Activated CD4-positive, alpha-beta T cell treated with anti-CD3 and anti-CD28 coated beads, Interleukin-10, Interleukin-2, amounts not matched to agents 100 ng/mL and 50 ng/mL, durations not matched to agents 16 hours and 8 hours (primary cell): ENCODE data around the gene CFAP141.
"Not testable (repeated sequence)": the region's sequence is repeated elsewhere in the genome, so short reads cannot be mapped to it uniquely, and the experiment has no call there.

Experiments
- DNase-seq: peaks from one replicate; pipeline ENCODE4 v3.0.0-alpha.2; 2020

CFAP141 gene

DNA sequence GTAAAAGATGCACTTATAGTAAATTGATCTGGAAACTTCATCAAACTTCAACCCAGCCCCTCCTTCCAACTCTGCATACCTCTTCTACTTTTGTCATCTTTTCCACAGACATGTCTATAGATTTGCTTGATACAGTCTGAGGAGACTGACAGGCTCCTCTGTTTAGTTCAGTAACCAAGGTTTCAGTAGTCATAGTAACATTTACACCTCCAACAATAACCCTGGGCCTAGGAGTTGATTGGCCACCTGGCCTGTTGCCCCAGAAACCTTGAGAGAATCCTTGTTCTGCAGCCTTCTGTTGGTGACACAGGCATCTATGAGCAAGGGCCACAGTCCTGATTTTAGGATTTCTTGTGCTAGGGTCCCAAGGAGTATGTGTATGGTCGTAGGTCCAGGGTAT, at the start of gene CFAP141:
Gene CFAP141, minus strand, starts transcription at position 138 of the 400 bp plus-strand sequence. Its CDS starts 26 bp downstream, at position 112.
- peak; percentile 45 for DNase-seq

DNA sequence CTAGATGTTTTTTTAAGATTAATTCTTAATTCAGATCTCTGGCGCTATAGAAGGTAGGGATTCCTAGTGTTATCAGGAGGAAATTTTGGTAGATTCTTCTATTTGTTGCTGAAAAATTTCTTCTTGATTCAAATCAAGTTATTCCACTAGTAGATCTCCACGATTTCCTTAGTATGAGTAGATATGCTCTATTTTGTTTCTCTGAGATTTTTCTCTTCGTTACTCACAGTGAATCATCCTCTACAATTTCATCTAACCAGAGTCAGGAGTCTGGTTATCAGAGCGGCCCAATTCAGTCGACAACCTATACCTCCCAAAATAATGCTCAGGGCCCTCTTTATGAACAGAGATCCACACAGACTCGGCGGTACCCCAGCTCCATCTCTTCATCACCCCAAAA, 47.5 kb upstream of the CFAP141 start:
- DNase-seq, result no peak

DNA sequence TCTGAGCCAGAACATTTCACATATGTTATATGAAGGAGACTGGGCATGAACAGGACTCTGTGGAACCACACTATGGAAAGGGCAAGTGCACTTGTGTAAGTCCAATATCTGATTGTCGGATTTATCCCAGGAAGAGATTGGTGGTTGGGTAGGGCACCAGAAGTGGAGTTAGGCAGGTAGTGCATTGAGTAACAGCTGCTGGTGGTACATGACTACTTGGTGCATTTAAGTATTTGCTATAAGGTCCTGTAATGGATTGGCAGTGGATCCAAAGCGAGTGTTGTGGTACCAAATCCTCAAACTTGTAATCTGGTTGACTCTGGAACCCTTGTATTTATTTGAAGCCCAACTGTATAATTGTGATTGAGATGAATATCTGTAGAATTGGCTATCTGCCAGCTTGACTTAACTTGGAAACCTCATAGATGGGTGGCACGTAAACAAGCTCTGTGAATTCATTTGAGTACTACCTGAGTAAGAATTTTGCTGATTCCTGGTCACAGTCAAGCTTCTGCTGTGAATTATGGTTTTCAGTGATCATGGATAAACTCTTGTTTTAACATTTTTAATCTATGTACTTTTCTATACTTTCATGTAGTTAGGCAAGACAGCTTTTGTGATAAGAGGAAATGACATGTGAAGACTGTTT, 35.7 kb upstream of the CFAP141 start:
- no peak for DNase-seq

DNA sequence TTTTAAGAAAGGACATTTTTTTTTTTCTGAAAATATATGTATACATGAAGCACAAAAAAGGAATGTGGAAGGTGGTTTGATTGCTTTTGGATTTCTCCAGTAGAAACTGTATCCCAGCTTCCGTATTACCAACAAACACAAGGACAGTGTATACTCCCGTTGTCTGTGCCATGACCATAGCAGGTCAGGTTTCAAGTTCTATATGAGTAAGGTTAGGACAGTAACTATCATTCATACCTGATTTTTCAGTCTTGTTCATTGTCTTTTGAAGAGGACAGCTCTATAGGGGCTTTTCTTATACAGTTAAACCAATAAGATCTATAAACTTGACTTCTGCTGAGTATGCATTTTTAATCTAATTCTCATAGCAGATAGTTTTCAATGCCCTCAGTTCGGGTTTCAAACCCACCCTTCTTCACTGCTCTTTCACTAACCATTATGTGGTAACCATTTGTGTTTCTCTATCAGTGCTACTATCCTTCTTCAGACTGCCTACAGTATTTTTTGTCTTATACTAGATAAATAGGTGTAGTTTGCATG, 34.2 kb upstream of the CFAP141 start:
- DNase-seq, result no peak

DNA sequence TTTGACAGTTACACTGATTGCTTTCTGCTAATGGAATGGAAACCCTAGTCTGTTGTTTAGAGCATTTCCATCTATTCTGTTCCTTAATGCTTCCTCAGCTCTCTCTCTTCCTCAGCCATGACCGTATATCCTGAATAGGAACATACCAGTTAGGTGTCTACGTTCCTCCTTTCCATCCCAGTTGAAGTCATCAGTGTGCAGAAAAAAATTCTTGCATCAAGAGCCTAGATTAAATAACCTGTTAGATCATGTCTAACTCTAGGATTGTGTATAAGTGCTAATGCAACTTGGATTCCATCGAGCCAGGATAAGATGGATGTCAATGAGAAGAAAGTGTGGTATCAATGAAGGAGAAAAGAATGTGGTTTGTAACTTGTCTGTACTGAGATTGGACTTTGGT, 33.4 kb upstream of the CFAP141 start:
- no peak for DNase-seq

DNA sequence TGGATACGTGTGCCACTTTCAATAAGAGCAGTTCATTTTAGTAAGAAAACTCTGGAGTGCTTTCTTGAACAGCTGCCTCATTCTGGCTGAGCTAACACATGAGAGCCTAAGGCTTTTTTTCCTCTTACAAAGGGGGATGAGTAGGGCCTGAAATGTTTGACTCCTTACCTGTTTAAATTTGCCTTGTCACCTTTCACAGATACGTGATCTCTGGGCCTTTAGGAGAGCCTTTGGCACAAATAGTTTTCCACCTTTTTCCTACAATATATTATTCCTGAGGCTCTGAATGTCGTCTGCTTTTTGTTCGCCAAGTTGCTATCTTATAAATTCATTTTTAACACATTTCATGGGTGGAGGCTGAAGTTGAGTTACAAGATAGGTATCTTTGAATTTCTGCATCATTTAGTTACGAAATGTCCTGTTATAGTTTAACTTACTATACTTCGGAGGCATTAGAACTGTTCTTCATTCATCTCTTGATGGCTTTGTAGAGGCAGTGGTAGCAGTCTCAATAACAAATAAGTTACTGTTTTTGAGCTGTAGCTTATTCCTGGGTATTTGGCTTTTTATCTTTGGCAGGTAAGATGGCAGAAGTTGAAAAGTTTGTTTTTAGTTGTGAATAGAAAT, 31.9 kb upstream of the CFAP141 start:
- no peak for DNase-seq

DNA sequence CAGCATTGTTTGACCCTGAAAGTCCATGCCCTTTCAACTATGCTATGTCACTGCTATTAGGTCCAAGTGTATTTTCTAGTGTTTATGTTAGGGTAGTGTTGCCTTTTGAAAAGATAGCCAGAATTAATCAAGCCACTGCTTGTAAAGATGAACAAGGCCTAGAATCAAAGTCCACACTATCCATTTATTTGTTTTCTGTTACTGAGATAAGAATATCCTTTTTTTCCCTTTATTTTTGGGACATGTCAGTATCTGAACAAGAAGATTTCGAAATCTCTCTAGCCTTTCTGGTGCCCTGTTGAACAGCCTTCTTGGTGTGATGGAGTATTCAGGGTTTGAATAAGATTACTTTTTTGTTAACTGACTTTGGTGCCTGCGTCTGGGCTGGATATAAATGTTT, 31.3 kb upstream of the CFAP141 start:
- no peak for DNase-seq

DNA sequence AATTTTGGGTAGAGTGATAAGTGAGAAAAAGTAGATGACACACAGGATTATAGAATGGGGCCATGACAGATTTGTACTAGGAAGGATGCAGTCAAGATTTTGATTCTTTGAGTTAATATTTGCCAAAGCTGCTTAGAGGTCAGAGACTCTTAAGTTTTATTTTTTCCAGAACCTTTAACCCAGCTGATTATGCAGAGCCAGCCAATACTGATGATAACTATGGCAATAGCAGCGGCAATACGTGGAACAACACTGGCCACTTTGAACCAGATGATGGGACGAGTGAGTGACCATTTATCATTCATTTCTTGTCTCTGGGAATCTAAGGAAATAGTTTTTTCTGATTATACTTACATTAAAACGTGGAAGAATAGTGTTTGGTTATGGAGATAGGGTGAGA, 30.7 kb upstream of the CFAP141 start:
- DNase-seq, result no peak

DNA sequence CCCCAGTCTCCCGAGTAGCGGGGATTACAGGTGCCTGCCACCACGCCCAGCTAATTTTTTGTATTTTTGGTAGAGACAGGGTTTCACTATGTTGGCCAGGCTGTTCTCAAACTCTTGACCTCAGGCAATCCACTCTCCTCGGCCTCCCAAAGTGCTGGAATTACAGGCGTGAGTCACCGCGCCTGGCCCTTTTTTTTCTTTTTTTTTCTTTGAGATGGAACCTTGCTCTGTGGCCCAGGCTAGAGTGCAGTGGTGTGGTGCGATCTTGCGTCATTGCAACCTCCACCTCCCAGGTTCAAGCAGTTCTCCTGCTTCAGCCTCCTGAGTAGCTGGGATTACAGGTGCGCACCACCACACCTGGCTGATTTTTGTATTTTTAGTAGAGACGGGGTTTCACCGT, 27.0 kb upstream of the CFAP141 start:
- not testable (repeated sequence) for DNase-seq

DNA sequence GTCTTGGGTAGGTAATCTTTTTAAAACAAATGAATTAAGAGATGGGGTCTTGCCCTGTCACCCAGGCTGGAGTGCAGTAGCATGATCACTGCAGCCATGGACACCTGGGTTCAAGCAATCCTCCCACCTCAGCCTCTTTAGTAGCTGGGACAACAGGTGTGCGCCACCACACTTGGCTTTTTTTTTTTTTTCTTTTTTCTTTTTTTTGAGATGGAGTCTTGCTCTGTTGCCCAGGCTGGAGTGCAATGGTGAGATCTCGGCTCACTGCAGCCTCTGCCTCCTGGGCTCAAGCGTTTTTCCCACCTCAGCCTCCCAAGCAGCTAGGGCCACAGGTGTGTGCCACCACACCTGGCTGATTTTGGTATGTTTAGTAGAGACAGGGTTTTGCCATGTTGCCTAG, 25.0 kb upstream of the CFAP141 start:
- DNase-seq, result not testable (repeated sequence)

DNA sequence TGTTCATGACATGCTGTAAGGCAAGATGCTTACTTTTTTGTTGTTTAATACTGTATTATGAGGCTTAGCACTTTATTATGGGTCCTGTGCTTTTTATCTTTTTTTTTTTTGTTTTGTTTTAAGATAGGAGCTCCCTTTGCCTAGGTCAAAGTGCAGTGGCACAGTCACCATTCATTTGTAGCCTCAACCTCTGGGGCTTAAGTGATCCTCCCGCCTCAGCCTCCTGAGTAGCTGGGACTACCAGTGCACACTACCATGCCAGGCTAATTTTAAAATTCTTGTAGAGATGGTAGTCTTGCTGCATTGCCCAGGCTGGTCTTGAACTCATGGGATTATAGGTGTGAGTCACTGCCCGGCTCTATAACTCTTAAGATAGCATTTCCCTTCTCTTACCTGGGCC, 19.2 kb upstream of the CFAP141 start:
- DNase-seq, result no peak

DNA sequence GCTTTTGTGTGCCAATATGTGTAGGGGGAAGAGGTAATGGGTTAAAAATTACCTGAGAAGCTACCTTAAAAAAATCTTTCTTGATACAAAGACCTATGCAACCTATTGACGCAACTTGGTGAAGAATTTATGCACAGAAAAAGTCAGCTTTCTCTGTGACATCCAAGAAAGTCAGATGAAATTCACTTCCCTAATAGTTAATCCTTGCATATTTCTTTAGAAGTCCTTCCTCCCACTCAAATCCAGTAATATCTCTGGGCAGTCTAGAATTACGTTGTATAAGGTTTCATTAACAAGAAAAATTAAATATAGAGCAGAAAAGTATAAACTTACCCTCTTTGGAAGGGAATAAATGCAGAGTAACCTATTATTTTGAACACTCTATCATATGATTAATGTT, 17.5 kb upstream of the CFAP141 start:
- no peak for DNase-seq

DNA sequence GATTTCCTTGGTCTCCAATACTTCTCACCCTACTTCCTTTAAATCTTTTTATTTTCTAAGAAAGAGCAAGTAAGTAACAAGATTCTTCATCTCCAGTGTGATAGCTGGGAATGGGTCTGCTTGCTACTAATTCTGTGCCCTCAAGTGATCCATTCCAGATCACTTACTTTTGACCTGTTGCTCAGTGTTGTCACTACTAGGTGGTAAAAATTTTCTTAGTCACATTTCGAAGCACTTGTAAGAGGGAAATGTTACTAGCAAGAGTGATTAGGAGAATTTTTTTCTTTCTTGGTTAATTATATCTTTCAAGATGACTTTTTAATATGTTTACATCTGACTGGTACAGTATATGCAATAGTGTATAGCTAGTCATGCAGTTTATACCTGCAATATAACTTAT, 16.8 kb upstream of the CFAP141 start:
- DNase-seq, result no peak

DNA sequence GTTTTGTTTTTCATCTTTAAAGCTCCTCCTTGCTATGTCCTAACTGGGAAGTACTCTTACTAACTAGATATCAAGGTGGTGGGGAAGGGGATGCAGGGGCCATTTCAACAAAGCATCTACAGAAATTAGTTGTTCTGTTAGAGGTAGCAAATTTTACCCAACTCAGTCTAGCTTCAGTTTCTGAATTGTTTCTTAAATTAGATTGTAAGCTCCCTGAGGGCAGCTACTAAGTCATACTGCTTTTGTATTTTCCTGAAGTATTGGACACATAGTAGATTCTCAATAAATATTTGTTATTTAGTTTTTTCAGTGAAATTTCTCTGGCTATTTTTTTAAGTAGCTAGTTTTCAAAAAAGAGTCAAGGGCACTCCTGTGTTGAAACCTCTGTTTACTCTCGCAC, 16.4 kb upstream of the CFAP141 start:
- no peak for DNase-seq

DNA sequence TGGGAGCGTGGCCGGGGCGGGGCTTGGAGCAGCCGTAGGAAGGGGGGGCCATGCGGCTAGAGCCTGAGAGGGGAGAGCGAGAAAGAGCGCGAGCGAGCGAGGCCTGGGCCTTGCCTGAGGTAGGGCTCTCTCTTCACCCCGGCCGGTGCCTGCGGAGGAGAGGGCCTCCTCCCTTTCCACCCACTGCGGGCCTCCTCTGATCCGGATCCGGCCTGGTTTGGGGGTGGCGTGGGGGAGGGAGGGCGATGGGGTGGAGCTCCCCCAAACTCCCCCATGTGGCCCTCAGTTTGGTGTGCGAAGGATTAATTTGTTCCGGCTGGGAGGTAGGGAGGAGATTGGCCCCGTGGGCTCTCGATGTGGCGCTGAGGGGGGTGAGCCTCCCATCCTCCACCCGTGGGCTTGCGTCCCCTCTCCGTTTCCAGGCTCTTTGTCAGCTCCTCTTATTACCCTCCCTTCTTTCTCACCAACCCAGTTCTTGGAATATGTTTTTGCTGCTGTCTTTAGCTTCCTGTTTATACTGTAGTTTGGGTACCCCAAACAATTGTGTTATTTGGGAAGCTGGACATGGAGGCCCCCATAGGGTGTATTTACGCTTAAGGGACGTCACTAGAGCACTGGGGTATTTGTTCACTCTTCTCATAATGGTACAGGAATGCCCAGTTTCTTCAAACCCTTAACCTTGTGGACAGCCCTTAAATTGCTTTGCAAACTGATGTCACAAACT, 15.3 kb upstream of the CFAP141 start:
- DNase-seq, result peak; percentile 71

DNA sequence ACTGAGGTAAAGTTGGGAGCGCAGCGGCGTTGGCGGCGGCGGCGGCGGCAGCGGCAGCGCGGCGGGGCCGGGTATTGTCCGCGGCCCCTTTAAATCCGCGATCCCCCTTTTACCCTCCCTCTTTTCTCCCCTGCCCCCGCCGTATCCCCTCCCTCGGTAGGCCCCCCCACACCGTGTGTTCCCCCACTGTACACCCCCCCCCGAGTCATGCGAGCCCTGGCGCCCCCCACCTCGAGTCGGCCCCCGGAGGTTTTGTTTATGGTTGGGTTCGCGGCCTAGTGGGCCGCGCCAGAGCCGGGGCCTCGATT, 14.8 kb upstream of the CFAP141 start:
- DNase-seq, result no peak

DNA sequence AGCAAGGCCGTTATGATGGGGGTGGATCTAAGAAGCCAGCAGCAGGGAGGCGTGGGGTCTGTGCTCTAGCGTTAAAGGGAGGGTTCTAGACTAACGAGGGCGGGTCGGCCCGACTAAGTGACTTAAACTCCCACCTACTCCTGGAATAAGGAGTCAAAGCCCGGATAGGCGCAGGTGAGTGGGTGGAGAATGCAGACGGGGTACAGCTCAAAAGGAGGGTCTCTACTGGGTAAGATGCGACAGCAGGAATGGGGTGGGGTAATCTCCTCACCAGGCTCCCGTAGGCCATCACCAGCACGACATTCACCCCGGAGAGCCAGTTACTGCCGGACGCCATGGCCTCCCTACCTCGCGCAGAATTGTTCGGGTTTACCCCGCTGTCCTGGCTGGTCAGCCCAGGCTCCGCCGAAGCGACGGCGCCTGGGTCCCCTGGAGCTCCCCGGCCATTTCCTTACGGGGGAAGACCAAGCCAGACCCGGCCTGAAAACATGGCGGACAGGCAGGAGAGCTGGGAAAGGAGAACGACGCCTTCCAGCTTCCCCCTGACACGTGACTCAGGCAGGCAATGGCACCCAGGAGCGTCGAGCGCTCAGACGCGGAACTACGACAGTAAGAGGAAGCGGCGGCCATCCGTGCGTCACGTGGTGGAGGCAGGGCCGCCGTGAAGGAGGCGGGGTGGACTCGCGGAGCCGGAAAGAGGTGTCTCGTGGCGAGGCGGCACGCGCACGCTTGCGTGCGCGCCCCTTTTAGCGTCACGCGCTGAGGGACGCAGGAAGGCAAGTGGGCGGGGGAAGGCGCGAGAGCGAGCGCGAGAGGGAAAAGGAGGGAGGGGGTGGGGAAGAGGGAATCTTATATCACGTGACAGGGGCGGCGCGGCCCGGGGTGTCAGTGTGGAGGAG, 14.2 kb upstream of the CFAP141 start, which contains the start of gene UBAP2L:
Gene UBAP2L, plus strand, starts transcription at position 885 of the 899 bp plus-strand sequence. CDS start 4,169 bp downstream, outside the sequence.
- DNase-seq, result peak; percentile 100

DNA sequence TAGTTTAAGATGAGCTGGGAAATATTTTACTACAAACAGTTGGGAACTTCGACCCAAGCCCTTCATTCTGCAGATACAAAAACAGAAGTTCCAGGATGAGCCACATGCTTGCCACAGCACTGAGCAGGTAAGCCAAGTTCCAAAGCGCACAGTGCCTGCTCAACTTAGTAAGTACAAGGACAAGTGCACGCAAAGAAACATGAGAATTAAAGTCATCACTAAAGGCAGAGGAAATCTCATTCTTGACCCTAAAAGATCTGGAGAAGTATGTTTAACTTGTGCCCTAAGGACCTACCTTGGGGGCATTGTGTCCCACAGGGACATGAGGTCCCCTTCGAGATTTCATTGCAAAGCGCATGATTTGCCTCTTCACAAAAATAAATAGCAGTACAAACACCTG, 13.4 kb upstream of the CFAP141 start:
- no peak for DNase-seq

DNA sequence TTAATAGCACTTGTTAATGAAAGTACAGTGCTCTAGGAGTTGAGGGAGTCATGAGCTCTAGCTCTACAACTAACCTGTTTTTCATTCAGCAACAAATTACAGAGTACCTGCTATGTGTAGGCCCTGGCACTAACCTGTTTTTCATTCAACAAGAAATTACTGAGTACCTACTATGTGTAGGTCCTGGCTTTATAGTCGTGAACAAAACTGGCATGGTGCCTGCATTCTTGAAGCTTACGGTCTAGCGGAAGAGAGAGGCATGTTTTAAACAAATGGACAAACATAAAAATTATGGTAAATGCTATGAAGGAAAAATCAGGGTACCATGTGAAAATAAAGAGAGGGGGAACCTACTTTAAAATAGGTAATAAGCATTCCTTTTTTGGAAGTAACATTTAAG, 12.4 kb upstream of the CFAP141 start:
- DNase-seq, result no peak

DNA sequence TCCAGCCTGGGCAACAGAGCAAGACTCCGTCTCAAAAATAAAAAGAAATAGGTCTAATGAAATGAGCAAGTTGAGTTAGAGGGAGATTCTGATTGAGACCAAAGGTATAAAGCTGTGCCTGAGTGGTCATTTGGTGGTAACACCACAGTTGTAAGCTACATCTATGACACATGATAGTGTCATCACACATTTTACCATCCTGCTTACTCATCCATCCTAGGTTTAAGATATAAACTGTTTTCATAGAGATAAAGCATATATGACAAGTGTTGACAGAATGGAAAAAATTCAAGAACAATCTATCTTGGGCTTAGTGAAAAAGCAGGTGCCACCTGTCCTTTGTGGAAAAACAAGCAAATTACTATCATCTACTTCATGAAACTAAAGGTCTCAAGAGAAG, 7.1 kb upstream of the CFAP141 start:
- DNase-seq, result peak; percentile 41

DNA sequence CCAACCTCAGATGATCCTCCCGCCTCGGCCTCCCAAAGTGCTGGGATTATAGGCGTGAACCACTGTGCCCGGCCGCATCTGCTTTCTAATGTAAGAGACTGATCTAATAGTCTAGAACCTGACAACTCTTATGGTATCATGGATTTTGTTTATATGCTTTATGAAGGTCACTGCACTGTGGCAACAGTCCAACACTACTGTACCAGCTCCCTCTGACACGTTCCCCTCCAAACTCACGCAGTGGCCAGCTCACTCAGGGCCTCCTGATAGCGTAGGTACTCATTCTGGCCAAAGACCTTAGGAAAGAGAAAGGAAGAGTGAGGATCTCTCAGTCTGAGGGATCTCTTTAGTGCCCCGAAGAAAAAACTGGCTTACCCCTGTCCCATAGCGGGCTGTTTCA, 6.0 kb upstream of the CFAP141 start:
- DNase-seq, result no peak

DNA sequence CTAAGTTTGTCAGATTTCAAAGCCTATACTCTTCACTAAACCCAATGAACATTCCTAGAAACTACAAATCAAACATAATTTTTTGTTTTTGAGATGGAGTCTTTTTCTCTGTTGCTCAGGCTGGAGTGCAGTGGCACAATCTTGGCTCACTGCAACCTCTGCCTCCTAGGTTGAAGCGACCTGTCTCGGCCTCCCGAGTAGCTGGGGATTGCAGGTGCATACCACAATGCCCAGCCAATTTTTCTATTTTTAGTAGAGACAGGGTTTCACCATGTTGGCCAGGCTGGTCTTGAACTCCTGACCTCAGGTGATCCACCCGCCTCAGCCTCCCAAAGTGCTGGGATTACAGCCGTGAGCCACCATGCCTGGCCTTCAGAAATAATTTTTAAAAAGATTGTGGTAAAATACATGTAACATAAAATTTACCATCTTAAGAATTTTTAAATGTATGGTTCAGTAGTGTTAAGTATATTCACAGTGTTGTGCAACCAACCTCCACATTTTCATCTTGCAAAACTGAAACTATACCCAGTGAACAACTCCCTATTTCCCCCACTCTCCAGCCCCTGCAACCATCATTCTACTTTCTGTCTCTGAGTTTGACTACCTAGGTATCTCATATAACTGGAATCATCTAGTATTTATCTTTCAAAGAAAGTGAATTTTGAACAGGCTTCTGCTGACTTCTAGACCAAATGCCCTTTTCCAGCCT, 2.7 kb upstream of the CFAP141 start:
- DNase-seq, result no peak
